Occipital lobe (tissue), 3 donors: Measurements from ENCODE around the gene LRP1-AS. TPM values are rescaled to one million over a fixed set of nuclear protein-coding genes. Genes with fewer than 3 reads are reported as not detected.

ENCODE experiments used
- DNase-seq: peaks from one replicate; lab custom pipeline; 2025; lab: John Stamatoyannopoulos, UW
- small RNA-seq: library from RNA; depleted of rRNA; stranded (forward); fragments of <200 nt; gene quantifications from one replicate; pipeline ENCODE3, GENCODE V24; 2014
- total RNA-seq: library from RNA; depleted of rRNA; stranded (reverse); fragments of >200 nt; gene quantifications from one replicate; pipeline ENCODE4 v1.2.3, GENCODE V29; 2014

Gene LRP1-AS
- total RNA-seq, 1 donor from 2014 or later = not detected

DNA sequence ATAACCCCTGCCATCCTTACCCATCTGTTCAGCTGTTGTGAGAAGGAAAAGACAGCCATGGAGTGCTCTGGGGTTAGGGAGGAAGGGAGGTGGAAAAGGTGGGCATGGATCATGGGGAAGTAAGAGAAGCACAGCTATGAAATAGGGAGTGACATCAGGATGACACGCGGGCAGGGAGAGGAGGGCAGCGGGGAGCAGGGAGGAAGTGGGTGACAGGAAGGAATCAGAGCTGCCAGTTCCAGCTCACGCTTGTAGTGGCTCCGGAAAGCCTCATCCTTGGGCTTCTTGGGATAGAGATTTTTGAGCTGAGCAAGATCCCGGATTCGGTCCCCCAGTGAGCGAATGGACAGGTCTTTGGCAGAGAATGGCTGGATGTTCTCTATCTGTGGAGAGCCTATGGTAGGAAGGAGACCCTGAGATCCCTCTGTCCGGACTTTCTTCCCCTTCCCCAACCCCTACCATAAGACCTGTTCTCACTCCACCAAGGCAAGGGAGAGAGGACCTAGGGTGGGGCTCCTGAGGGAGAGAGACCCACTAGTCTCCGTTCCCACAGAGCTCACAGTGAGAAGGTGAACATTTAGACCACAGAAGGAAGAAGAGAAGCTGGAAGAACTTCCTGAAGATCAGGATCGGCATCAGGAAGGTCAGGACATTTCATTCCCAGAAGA is 48.2 kb downstream of the LRP1-AS start:
- no peak for DNase-seq

DNA sequence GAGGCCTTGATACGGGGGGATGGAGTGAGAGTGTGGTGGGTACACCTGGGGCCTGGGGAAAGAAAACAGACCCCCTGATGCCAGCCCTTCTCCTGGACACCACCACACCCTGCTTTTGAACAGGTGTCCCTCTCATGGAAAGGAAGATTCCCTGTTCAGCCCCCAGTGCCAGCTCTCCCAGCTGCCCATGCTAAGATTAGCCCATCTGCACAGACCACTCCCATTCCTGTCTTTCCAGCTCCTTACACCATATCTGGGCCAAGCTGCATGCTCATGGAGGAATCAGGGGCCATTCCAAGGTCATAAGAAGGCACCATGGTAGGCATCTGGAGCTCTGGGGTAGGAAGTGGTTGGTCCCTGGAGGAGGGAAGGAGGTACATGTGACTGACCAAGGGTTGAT is 48.9 kb downstream of the LRP1-AS start:
- DNase-seq = no peak

DNA sequence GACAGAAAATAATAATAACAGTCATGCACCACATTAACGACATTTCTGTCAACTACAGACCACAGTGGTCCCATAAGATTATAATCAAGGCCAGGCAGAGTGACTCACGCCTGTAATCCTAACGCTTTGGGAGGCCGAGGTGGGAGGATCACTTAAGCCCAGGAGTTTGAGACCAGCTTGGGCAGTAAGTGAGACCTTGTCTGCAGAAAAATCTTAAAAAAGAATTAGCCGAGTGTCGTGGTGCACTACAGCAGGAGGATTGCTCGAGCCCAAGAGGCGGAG is 49.9 kb downstream of the LRP1-AS start:
- DNase-seq = no peak

DNA sequence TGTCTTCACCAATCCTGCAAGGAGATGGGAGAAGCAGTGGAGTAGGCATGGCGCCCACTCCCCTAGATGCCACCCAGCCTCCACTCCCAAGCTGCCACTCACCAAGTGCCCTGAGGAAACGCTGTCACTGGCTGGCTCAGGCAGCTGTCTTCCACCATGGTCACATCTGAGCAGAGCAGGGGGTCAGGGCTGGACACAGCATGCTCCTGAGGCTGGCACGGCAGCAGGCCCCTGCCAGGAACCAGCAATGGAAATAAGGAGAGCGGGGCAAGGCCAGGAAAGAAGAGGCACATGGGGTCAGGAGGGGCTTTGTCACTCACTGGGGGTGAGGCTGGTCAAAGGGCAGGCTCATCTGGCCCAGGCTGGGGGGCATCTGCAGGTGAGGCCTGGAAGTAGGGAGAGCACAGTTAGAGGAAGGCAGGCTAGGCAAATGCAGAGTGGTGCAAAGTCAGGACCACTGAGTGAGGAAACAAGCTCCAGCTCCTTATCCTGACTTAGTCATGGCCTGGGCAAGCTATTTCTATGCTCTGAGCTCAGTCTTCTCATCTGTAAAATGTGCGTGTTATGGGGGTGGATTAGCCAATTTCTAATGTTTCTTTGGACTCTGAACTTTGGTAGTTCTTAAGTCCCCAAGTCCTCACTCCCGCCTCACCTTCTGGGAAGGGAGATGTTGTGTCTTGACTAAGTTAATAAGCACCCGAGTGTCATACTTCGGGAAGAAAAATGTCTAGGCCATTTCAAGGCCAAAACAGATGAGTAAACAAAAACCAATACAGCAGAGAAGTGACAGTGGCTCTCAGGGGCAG is 50.5 kb downstream of the LRP1-AS start:
- DNase-seq = no peak

DNA sequence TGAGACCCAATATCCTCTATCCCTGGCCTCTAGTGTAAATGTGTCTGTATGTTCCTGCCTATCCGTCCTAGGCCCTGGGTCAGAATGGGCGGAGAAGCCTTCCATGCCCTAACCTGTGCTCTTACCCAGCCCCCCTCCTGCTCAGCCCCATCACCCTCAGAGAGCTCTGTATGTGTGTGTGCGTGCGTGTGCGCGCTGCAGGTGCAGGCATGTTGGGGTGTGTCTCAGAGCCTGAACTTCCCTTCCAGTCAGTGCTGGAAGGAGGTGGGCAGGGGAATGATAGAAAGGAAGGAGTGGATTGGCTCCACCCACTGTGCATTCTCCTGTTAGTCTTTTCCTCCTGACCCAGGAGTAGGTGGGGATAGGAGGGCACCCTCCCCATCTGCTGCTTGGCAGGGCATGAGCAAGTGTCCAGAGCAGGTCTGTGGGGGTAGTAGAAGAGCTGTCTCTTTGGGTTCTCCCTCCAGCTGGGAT is 51.3 kb downstream of the LRP1-AS start:
- DNase-seq = no peak

DNA sequence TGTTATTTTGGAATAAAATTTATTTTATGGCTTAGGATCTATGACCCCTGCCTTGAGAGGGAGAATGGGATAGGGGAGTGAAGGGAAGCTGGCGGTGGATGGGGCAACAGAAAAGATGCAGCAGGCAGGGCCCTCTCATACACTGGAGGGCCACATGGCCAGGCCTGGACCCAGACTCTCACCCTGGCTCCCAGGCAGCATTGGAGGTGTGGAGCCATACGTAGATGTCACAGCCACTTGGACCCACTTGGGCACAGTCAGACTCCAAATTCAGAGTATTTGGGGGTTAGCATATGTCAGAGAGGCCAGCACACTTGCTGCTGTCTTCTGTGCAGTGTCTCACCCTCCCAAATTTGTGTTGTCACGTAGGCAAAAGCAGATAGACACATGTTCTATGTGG is 52.0 kb downstream of the LRP1-AS start:
- DNase-seq = no peak

Small RNA genes within 50 kb of the gene (small RNA-seq; reads per million reads assigned to genes)
- not detected for gene MIR1228

Other genes starting within 250 kb of the LRP1-AS start
- 0.31 TPM for gene SDR9C7, start 213.2 kb downstream of the LRP1-AS start, total RNA-seq
- 0.62 TPM for gene RDH16, start 190.0 kb downstream of the LRP1-AS start, total RNA-seq
- gene ZBTB39, start 141.1 kb downstream of the LRP1-AS start, total RNA-seq = 10.6 TPM
- gene TAC3, start 131.1 kb downstream of the LRP1-AS start, total RNA-seq = 1.6 TPM
- not detected for gene MYO1A, start 97.5 kb downstream of the LRP1-AS start, total RNA-seq
- gene NEMP1, start 68.8 kb downstream of the LRP1-AS start, total RNA-seq = 7.6 TPM
- 33.2 TPM for gene NAB2, start 58.5 kb downstream of the LRP1-AS start, total RNA-seq
- 4.7 TPM for gene STAT6, start 36.3 kb downstream of the LRP1-AS start, total RNA-seq
- 65.4 TPM for gene LRP1, start 19.1 kb downstream of the LRP1-AS start, total RNA-seq
- 0.78 TPM for gene NXPH4, start 69.2 kb upstream of the LRP1-AS start, total RNA-seq
- gene SHMT2, start 82.1 kb upstream of the LRP1-AS start, total RNA-seq = 36.2 TPM
- gene STAC3, start 103.6 kb upstream of the LRP1-AS start, total RNA-seq = 0.94 TPM